GM18520 (cell line): ENCODE measurements around the gene MYO16.

ENCODE experiments used
- ATAC-seq: cut with Tn5 transposase; IDR thresholded peaks from one replicate; pipeline ENCODE4 v1.9.1; 2021; ENCODE audit not compliant: unreplicated experiment

MYO16 gene

DNA sequence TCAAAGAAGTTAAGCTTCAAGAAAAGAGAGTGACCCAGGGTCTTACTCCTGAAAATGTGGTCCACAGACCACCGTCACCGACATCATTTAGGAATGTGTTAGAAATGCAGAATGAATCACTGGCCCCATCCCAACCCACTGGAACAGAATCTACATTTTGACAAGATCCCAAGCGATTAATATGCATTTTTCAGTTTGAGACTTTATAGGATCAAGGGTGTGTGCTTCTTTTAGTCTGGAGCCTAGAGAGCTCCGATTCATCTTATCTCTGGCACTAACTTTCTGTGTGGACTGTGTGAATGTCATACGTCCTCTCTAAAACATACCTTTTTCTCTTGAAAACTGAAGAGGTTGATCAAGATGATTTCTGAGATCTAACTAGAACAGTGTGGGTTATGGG is 484.8 kb downstream of the MYO16 start:
- no peak for ATAC-seq

DNA sequence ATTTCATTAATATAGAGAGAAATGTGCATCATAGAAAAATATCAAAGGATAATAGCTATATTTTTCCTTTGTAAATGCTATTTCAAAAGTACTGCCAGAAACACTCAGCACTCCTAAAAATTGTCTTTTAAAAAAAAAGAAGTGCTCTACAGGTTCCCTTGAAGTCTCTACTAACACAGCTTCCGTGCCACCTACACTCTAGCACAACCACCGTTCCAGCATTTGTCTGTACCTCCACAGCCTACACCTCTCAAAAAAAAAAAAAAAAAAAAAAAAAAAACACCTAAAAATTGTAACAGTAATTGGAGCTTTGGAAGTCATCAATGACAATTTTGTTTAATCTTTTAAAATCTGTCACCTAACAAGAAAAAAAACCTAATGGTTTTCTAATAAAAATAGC is 485.6 kb downstream of the MYO16 start:
- no peak for ATAC-seq

DNA sequence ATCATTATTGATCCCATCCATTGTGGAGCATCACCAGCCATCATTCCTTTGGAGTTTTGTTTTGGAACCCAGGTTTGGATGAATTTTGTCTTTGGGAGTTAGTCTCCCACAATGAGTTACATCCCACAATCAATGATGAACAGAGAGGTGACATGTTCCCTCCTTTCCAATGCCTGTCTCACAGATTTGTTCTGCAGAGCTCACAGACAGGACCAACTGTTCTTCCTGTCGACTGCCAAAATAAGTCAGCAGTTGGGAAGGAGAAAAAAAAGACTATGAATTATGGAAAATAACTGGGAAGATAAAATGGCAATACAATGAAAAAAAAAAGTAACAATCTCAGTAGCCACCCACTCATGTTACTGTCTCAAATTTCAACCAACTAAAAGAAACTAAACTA is 489.1 kb downstream of the MYO16 start:
- ATAC-seq, result no peak

DNA sequence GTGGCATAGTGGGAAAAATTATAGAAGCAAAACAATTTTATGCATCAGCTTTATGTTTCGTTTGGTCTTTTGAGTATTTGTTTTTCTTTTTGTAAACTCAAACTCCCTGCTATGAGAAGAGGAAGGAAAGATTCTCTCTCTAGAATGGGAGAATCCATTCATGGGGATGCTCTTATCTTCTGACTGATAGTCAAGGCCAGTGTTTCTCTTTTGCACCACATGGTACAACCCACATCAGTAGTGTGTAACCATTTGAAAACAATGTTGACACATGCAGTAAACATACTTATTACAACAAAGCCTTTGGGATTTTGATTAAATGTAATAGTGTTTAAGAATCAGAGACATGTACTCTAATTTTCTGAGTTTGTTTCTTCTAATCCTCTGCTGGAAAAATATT is 490.5 kb downstream of the MYO16 start:
- ATAC-seq, result no peak

DNA sequence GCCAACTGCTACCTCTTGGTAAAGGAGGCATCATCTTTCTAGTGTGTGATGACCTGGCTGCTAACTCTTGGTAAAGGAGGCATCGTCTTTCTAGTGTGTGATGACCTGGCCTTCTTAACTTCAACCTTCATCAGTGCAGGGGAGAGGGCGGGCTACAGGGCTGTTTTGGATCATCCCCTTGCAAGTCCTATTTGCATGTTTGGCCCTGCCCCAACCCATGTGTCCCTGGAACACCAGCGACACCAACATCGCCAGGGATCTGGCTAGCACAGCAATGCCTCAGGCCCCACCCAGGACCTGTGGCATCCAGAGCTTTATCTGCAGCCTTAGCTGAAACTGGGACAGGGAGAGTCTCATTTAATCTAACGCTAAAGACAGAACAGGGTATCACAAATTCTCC is 492.4 kb downstream of the MYO16 start:
- ATAC-seq, result no peak

DNA sequence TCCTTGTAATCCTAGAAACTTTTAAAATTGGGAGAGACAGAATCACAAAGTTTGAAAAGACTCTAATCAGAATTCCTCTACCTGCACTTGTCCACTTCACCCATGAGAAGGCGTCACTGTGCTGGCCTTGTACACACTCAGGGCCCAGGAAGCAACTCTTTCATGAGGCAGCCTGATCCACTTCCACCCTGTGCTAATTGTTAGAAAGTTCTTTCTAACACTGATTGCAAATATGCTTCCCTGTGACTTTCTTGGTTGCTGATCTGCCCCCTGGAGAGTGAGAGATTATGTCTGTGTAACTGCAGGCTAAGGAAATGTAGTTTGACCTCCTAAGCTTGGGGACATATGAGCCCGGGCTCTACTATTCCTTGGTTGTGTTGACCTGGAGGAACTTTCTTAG is 494.6 kb downstream of the MYO16 start:
- ATAC-seq, result no peak

DNA sequence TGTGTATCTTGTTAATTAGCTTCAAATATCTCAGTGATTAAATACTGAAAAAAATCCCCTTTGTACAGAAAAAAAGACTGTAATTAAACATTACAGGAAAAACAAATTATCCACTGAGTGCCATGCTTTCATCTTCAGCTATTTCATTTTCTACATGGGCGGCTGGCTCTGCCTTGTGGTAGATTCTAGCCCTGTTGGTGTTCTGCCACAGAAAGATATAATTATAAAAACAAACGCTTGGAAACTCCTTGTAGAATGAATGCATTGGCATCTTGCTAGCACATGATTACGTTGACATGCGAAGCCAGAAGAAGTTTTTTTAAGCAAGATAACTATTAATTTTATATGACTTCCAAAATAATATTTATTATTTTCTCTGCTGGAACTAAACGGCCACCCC is 496.8 kb downstream of the MYO16 start:
- no peak for ATAC-seq

DNA sequence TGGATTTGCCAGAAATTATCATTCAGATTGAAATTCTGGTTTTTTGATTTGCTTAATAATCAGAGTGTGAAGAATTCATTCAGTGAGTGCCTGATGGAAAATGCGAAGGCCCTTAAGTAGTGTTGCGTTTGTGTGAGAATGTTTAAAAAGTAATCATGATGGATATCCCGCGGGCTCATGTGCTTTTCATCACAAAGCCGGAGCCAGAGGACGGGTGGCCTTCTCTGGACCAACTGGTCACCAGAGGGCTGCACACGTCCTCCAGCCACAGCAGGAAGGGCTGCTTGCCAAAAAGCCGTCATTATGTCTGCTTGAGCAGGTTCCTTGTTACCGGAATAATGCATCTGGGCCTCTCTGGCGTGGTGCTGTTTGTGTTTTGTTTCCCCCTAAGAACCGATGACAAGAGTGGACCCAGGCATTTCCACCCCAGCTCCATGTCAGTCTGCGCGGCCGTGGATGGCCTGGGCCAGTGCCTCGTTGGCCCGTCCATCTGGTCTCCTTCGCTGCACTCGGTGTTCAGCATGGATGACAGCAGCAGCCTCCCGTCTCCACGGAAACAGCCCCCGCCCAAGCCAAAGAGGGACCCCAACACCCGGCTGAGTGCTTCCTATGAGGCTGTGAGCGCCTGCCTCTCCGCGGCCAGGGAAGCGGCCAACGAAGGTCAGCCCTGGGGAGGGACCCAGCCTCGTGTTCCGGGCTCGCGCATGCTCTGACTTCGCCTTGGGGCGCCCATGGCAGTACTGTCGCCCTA is 497.7 kb downstream of the MYO16 start:
- ATAC-seq, result no peak

DNA sequence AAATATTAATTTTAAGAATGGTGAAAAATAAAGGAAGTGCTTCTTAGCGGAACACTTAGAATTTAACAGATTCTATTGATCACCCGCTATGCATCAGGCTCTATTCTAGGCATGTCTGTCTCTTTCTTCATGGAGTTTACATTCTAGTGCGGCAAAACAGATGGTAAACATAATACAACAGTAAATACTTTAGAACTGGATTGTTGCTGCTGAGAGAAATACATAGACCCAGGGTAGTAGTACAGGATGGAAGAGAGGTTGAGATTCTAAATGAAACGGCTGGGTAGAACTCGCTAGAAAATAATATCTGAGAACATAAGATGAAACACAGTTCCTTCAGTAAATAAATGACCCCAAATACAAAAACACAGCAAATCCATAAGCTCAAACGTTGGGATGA is 498.7 kb downstream of the MYO16 start:
- ATAC-seq, result no peak

DNA sequence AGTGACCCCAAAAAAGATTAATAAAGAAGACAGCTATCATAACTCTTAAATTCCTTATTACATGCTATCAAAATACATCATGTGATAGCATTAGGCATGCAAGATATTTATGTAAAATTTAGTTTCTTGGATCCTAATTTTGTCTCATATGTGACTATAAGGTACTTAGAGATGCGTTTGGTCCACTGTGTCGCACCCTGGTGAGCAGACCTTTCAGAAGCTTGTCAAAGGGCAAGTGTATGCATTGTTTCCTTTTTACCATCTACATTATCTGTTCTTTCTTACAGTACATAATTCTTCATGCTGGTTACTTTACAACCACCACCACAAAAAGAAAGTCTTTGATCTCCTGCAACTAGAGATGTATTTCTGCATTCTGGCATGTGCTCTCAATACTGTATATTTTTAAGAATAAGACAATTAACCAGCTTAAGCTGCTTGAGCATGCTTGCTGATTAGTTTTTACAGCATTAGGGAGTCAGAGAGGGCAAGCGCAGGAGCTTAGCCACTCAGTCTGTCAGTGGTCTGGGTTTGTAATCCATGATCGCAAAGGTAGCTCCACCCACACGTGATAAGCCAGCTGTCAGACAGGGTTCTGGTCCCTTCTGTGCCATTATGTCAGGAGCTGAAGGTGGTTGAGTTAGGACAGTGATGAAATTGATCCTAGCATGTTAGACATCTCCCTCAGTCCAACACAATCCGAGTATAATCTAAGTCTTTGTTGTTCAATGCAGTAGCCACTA is 500.9 kb downstream of the MYO16 start:
- no peak for ATAC-seq

DNA sequence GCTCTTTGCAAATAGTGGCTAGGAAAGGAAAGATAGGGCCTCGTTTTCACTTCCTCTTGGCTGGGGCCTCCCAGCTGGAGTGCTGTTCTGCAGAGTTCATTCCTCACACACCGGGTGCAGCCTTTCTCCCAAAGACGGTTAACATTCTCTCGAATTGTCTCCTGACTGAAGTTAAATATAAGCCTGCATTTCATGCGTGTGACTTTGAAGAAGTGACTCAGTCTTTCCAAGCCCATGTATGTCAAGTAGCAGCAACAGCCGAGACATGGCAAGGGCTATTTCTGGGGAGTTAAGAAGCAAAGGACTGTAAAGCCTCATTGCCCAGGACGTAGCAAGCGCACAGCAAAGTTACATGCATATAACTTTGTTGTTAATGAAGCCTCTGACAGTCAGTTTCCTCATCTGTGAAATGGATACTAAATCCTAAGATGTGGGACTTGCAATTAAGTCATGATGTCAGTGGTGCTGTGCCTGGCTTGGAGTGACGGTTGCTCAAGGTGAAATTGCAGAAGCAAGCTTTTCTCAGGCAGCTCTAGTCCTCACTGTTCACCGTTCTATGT is 502.4 kb downstream of the MYO16 start:
- peak; percentile 49 for ATAC-seq

DNA sequence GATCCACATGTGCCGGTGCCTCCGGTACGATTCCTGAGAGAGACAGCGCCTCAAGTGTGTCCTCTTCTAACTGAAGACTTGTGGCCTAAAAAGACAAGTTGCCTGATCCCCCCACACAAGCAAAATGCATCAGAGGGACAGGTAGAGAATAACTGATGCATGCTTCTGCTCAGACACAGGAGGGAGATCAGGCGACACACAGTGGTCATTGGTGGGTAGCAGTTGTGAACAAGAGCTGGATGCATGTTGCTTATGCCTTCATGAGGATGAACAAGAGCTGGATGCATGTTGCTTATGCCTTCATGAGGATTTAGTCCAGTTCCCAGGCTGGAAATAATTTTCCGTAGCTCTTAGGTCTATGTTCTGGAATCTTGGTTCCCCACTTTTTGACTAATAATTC is 505.6 kb downstream of the MYO16 start:
- ATAC-seq, result no peak

DNA sequence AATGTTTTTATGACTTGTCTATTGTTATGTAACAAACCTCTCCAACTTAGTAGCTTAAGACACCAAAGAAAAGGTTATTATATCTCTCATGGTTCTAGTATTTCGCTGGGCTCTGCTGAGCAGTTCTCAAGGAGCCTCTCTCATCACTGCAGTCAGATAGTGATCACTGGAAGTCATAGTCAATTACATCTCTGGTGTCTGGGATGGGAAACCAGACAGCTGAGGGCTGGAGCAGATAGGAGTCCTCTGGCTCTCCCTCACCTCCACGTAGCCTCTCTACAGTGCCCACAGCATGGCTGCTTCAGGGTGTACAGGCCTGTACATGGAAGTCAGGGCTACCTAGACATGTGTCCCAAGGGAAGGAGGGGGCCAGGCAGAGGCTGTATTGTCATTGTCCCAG is 507.5 kb downstream of the MYO16 start:
- ATAC-seq, result no peak

DNA sequence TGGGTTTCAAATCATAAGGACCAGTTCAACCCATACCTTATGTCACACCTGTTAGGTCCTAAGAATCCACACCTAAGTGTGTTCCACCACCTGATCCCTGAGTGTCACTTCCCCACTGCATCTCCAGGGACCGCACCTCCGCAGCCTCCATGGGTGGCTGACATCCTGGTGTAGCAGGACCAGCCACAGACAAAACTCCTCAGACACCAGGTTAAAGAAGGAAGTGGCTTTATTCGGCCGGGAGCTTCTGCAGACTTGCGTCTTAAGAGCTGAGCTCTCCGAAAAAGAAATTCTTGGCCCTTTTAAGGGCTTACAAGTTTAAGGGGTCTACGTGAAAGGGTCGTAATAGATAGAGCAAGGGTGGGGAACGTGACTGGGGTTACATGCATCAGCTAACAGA is 509.9 kb downstream of the MYO16 start:
- ATAC-seq, result no peak

DNA sequence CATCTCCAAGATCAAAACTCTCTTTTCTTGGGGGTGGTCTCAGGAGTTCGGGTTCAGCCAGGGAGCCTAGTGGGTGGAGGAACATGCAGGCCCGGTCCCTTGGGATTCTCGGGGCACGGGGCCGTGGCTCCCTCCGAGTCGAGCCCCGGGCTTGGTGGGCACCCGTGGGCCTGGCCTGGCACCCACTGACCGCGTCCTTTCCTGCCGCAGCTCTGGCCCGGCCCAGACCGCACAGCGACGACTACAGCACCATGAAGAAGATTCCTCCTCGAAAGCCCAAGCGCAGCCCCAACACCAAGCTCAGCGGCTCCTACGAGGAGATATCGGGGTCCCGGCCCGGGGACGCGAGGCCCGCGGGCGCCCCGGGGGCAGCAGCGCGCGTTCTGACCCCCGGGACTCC is 510.6 kb downstream of the MYO16 start:
- ATAC-seq, result no peak

DNA sequence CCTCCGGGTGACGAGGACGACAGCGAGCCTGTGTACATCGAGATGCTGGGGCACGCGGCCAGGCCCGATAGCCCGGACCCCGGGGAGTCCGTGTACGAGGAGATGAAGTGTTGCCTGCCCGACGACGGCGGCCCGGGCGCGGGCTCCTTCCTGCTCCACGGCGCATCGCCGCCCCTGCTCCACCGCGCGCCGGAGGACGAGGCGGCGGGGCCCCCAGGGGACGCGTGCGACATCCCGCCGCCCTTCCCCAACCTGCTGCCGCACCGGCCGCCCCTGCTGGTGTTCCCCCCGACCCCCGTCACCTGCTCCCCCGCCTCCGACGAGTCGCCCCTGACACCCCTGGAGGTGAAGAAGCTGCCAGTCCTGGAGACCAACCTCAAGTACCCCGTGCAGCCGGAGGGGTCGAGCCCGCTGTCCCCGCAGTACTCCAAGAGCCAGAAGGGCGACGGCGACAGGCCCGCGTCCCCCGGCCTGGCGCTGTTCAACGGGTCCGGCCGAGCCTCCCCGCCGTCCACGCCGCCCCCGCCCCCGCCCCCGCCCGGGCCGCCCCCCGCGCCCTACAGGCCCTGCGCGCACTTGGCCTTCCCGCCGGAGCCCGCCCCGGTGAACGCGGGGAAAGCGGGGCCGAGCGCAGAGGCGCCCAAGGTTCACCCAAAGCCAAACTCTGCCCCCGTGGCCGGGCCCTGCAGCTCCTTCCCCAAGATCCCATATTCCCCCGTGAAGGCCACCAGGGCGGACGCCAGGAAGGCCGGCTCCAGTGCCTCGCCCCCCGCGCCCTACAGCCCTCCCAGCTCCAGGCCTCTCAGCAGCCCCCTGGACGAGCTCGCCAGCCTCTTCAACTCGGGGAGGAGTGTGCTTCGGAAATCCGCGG is 511.3 kb downstream of the MYO16 start:
- no peak for ATAC-seq

DNA sequence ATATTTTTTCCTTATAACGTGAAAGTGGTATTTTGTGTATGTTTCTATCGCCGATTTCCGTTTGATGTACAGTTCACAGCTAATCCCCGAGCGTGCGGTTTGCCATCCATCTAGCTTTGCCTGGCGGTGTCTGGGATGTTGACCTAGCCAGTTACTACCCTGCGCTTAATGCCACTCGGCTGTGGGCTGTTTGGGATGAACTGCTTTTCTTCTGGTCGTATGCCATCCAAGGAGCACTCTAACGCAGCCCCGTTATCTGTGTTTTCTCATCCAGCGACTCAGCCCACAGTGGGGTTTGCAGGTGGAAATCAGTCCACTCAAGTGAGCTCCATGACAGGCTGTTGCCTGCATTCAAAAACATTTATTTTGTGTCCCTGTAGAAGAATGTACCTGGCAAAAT is 512.3 kb downstream of the MYO16 start:
- no peak for ATAC-seq

DNA sequence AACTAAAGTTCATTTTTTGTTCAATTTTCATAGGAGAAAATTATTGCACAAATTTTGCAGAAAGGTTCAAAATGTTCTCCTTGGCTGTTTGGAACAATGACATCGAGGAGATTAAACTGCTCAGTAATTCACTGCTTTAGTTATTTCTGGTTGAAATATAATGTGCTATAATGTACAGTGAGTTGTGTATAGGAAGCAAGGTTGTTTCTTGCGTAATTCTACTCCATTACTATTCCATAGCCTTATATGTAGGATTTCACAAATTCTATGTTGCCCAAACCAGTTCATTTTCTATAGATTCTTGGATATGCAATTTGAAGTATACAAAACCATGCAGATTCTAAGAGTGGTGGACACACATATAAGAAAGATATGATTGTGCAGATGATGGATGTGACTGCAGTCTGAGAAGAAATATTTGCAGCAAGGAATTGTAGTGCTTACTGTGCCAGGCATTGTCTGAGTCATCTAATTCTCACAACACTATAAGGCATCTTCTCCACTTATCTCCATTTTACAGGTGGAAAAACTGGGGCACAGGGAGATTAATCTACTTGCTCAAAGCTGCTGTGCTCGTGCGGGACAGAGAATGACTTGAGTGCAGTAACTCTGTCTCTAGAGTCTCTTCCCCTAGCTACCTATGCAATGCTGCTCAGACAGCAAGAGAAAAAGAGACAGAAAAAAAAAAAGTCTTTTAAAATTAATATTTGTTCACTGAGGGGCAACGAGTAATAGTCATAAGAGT is 515.5 kb downstream of the MYO16 start:
- no peak for ATAC-seq

DNA sequence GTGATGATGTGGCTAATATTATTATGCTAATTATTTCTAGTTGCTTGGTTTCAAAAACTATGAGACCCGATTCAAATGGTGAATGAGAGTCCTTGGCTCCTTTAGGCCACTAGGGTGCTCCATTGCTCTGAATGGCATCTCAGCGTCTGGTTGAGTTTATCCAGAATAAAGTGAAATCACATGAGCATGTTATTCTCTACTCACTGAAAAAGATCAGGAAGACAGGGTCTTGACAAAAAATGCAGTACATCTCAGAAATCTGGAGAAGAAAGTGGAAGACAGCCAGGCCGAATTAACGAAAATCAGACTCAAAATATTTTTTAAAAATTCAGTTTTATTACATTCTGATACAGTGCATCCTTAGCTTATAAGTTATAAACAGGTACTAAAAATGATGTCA is 516.2 kb downstream of the MYO16 start:
- peak; percentile 68 for ATAC-seq

DNA sequence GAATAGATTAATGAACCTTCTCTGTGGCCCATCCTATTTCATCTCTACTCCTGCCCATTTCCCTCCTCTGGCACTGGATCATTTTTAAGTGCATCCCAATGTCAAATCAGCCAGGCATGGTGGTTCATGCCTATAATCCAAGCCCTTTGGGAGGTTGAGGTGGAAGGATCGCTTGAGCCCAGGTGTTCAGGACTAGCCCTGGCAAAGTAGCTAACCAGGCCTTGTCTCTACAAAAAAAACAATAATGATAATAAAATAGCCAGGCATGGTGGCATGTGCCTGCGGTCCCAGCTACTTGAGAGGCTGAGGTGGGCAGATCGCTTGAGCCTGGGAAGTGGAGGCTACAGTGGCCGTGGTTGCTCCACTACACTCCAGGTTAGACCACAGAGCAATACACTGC is 517.0 kb downstream of the MYO16 start:
- no peak for ATAC-seq
